Neural progenitor cell (in vitro differentiated cells): ENCODE measurements around the gene MYO1B.

Experiments
- CTCF ChIP-seq: fragments of 200-600 bp; sonication (generic); IDR thresholded peaks from 2 replicates; pipeline ENCODE4 v1.5.1; 2017; ENCODE audit warnings: antibody characterized with exemption, mild to moderate bottlenecking
- EZH2 ChIP-seq: fragments of 200-600 bp; sonication (generic); IDR thresholded peaks from 2 replicates; pipeline ENCODE4 v1.6.1; 2017; ENCODE audit warnings: antibody characterized with exemption, mild to moderate bottlenecking, moderate library complexity
- EZH2phosphoT487 ChIP-seq: fragments of 200-600 bp; sonication (generic); IDR thresholded peaks from 2 replicates; pipeline ENCODE4 v1.6.1; 2017; ENCODE audit warnings: antibody characterized with exemption

GRCh38 chr2:191347881-191348280, 102.7 kb downstream of the MYO1B start:
- TF ChIP-seq CTCF: no peak
- TF ChIP-seq EZH2phosphoT487: no peak
- TF ChIP-seq EZH2: no peak
